ENCODE results near the gene MEIOSIN.
A peak's percentile ranks its signal among the peaks of the same experiment; 100 is the strongest.

MEIOSIN gene

DNA sequence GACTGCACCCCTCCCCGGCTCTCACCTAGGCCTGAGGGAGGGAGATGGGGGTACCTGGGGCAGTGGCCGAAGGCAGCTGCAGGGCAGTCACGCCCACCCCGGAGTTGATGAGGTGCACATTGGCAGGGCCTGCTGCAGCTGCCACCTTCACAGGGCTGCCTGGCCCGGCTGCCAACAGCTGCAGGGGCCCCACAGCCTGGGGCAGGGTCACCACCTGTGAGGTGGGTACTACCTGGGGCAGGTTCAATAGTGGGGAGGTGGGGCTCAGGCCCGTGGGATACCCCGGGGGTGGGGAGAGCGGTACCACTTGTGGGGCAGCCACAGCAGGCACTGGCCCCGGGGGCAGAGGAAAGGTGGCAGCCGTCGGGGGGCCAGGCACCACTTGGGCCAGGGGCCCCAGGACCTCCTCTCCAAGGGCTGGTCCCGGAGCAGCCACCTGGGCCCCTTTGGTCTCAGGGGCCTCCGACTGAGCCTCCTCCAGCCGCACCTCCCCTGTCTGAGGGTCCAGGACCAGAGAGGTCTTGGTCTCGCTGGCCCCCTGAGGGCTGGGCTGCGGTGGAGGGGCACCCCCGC, 33.1 kb downstream of the MEIOSIN start:
- Histone ChIP-seq H3K36me3 (peaks cover 0 to 16% (median 2%) of the 10 kb centered on the region in 3 donors), H3K4me3 (peak overlapping the region; percentile 88 to 93), H3K27ac (peak overlapping the region; percentile 98 to 99), H3K27me3 (no peaks in the 10 kb centered on the region), H3K9me3 (no peaks in the 10 kb centered on the region), H3K4me1 (peaks cover 0 to 49% (median 42%) of the 10 kb centered on the region in 4 donors)
- TF ChIP-seq, protein P1, sequence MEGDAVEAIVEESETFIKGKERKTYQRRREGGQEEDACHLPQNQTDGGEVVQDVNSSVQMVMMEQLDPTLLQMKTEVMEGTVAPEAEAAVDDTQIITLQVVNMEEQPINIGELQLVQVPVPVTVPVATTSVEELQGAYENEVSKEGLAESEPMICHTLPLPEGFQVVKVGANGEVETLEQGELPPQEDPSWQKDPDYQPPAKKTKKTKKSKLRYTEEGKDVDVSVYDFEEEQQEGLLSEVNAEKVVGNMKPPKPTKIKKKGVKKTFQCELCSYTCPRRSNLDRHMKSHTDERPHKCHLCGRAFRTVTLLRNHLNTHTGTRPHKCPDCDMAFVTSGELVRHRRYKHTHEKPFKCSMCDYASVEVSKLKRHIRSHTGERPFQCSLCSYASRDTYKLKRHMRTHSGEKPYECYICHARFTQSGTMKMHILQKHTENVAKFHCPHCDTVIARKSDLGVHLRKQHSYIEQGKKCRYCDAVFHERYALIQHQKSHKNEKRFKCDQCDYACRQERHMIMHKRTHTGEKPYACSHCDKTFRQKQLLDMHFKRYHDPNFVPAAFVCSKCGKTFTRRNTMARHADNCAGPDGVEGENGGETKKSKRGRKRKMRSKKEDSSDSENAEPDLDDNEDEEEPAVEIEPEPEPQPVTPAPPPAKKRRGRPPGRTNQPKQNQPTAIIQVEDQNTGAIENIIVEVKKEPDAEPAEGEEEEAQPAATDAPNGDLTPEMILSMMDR (IDR thresholded peaks at IDR 0.05) = no peak
- peak in 1 of 2 donors; percentile 77 for DNase-seq
- intact Hi-C loops (cut with DNase I; ENCODE audit: low total_unique reads) = loop anchor here (10.0 kb wide), 1 partner anchor 52 kb away; no protein-coding TSS in a partner anchor

DNA sequence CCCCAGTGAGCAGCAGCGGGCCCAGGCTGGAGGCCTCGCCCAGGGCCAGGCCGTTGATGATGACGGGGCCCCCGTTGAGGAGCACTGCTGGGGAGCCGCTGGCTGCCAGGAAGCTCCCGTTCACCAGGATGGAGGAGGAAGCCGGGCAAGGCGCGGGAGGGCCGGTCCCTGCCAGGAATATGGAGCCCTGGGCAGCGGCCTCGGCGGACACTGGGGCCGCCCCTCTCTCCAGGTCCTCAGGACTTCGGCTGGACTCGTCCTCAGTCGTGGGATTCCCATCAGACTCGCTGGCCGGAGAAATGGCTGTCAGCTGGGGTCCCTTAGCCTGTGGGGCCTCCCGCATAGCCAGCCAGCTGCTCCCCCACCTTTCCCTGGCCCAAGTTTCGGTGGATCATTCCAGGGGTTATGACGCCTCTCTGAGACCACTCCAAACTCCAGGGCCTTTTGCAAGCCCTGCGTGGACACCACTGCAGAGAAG, 33.7 kb downstream of the MEIOSIN start:
- H3K27ac ChIP-seq = peak overlapping the region; percentile 98 to 99
- peak overlapping the region; percentile 88 to 93 for H3K4me3 ChIP-seq
- TF ChIP-seq, protein P1 (IDR thresholded peaks at IDR 0.05) = no peak
- no peaks in the 10 kb centered on the region for H3K9me3 ChIP-seq
- no peaks in the 10 kb centered on the region for H3K27me3 ChIP-seq
- peaks cover 0 to 53% (median 45%) of the 10 kb centered on the region in 4 donors for H3K4me1 ChIP-seq
- intact Hi-C loops (cut with DNase I; ENCODE audit: low total_unique reads) = loop anchor here (10.0 kb wide), 1 partner anchor 52 kb away; no protein-coding TSS in a partner anchor
- no peak for DNase-seq
- H3K36me3 ChIP-seq = peaks cover 0 to 22% (median 7%) of the 10 kb centered on the region in 3 donors

DNA sequence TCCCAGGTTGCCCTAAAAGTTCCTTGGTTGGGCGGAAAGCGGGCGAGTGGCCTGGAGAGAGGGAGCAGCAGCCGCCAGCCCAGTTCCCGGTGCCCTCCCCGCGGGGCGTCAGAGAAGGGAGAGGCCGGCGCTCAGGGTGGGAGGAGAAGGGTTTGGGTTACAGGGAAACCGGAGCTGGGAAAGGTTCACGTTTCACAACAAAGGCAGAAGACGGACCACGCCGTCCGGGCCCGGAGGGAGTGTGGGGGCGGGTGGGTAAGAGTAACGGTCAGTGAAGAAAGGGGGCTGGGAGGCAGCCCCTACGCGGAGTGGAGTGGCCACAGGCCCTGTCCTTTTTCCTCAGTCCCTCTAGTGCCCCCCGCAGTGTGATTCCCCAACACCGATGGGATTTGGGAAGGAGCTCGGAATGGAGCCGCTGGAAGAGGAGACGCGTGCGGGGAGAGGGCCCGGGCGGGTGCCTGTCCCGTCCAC, 34.2 kb downstream of the MEIOSIN start:
- TF ChIP-seq, protein P1 (IDR thresholded peaks at IDR 0.05) = no peak
- Histone ChIP-seq H3K27me3 (no peaks in the 10 kb centered on the region), H3K4me3 (peak overlapping the region; percentile 88 to 93), H3K27ac (peak overlapping the region; percentile 98 to 99), H3K4me1 (peaks cover 0 to 53% (median 45%) of the 10 kb centered on the region in 4 donors), H3K36me3 (peaks cover 2 to 27% (median 7%) of the 10 kb centered on the region in 3 donors), H3K9me3 (no peaks in the 10 kb centered on the region)
- peak; percentile 89 to 95 for DNase-seq
- intact Hi-C loops (cut with DNase I; ENCODE audit: low total_unique reads) = loop anchor here (10.0 kb wide), 1 partner anchor 53 kb away; no protein-coding TSS in a partner anchor

DNA sequence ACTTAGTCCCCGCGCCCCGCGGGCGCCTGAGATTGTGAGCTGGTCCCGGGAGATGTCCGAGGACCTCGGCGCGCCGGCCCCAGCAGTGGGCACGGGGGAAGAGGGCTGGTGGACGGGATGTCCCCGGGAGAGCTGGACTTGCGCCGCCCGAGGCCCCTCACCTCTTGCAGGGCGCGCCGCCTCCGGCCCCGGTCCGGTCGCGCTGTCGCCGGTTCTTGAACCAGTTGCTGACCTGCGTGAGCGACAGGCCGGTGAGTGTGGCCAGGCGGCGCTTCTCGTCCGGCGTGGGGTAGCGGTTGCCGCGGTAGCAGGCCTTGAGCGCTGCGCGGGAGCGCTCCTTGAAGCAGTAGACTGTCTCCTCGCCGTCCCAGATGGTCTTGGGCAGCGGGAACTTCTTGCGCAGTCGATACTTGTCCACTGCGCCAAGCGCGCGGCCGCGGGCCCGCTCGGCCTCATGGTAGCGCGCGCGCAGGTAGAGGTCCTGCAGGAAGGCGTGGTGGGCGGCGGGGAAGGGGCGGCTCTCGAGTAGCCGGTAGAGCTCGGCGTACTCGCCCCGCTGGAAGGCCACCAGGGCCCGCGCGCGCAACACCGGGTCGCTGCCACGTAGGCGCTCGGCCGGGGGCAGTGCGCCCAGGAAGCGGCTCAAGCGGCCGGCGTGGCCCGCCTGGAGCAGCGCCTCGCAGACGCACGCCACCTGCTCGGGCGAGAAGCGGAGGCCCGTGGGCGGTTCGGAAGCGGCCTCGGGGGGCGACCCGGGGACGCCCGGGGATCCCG, 34.8 kb downstream of the MEIOSIN start:
- DNase-seq = peak; percentile 73 to 88
- Histone ChIP-seq H3K27ac (peak overlapping the region; percentile 98 to 99), H3K36me3 (peaks cover 7 to 33% (median 8%) of the 10 kb centered on the region in 3 donors), H3K4me1 (peaks cover 0 to 53% (median 45%) of the 10 kb centered on the region in 4 donors), H3K9me3 (no peaks in the 10 kb centered on the region), H3K27me3 (no peaks in the 10 kb centered on the region), H3K4me3 (peak overlapping the region; percentile 88 to 93)
- TF ChIP-seq, protein P1 (IDR thresholded peaks at IDR 0.05) = no peak
- intact Hi-C loops (cut with DNase I; ENCODE audit: low total_unique reads) = loop anchor here (10.0 kb wide), 1 partner anchor 53 kb away; no protein-coding TSS in a partner anchor

DNA sequence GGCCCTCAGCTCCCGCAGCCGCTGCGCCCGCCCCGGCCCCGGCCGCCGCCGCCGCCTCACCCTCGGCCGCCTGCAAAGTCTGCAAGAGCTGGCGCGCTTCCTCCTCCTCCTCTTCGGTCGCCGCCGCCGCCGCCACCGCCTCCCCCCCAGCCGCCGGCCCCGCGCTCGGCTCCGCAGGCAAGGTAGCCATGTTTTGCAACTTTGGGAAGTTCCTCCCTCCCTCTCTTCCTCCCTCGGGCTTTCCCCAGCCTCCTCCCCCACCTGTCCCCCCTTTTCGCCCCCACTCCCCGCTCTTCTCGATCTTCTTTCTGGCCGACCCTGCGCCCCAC, 35.4 kb downstream of the MEIOSIN start:
- H3K36me3 ChIP-seq = peaks cover 7 to 39% (median 10%) of the 10 kb centered on the region in 3 donors
- H3K27me3 ChIP-seq = no peaks in the 10 kb centered on the region
- H3K27ac ChIP-seq = peak overlapping the region; percentile 98 to 99
- TF ChIP-seq, protein P1 (IDR thresholded peaks at IDR 0.05) = no peak
- no peaks in the 10 kb centered on the region for H3K9me3 ChIP-seq
- intact Hi-C loops (cut with DNase I; ENCODE audit: low total_unique reads) = loop anchor here (10.0 kb wide), 1 partner anchor 54 kb away; no protein-coding TSS in a partner anchor
- peak overlapping the region; percentile 88 to 93 for H3K4me3 ChIP-seq
- DNase-seq = no peak
- H3K4me1 ChIP-seq = peaks cover 0 to 50% (median 44%) of the 10 kb centered on the region in 4 donors

Data from tibial artery (tissue), 4 donors.